GM18526 (cell line): ENCODE results near the gene SLAIN2.

Source experiments
- POLR2A ChIP-seq: IDR thresholded peaks from 3 replicates; pipeline ENCODE4 v1.6.1; 2011; ENCODE audit not compliant: insufficient read length; ENCODE audit errors: extremely low read depth

Gene SLAIN2

DNA sequence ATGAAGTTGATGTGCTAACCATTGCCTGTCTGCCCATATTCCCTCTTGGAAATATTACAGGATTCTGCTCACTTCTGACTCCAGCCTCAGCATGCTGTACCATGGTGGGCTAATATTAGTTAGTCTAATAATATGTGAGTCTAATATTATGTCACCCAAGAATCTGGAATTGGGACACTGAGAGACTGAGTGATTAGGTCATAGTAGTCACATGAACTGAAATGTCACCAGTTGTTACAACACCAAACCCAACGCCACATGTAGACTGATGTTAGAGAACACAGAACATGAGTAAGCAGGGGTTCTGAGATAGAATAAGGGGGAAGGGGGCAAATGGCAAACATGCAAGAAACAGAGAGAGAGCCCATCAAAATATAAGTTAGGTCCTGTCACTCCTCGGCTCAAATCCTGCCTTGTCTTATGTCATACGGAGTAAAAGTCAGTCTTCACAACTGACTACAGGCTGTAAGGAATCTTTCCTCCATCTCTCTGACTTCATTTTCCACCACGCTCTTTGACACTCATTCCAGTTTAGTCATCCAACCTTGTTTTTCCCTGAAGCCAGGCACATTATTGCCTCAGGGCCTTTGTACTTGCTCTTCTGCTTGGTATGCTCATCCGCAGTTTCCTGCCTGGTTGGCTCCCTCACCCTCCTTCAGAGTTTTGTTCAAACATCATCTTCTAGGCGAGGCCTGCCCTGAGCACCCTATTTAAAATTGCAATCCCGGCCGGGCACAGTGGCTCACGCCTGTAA lies 9.6 kb upstream of the SLAIN2 start:
- TF ChIP-seq POLR2A = no peak

GRCh38 chr4:48332661-48333060 lies 8.7 kb upstream of the SLAIN2 start:
- no peak for TF ChIP-seq POLR2A

DNA sequence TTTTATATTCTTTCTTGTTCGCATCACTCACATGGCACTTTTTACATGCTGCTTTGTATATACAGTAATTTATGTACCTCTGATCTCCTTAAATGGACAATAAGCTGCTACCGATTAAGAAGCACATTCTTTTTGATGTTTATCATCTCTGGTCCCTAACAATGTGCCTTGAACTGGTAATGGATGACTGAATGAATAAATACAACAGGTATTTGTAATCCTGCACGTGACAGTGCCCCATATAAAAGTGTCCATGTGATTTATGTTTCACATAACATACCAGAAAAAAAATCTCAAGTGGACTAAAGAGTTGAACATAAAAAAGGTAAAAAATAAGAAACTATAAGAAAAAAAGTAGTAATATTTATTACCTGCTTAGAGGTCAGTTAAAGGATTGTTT lies 7.7 kb upstream of the SLAIN2 start:
- no peak for TF ChIP-seq POLR2A

GRCh38 chr4:48334236-48334635 lies 7.1 kb upstream of the SLAIN2 start:
- TF ChIP-seq POLR2A = no peak

DNA sequence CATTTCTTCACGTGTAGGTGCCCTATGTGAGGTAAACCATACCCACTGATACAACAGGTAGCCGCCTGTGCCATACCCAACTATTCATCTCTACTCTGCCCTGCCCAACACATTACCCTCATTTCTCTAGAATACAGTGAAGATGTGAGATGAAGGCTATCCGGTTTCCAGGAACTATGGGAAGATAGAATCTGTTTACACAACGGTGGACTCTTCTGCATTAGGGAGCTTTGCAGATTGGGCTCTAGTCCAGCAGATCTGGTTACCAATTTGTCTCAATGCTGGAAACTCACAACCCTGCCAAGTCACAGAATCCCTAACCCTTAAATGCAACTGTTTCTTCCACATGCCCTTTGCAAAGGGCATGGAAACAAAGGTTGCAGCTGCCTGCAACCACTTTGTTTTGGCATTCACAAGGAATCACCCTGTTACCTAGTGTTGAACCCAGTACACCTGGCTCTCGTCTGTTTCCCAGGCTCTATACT lies 6.4 kb upstream of the SLAIN2 start:
- no peak for TF ChIP-seq POLR2A

GRCh38 chr4:48336146-48336870 lies 5.0 kb upstream of the SLAIN2 start:
- no peak for TF ChIP-seq POLR2A

DNA sequence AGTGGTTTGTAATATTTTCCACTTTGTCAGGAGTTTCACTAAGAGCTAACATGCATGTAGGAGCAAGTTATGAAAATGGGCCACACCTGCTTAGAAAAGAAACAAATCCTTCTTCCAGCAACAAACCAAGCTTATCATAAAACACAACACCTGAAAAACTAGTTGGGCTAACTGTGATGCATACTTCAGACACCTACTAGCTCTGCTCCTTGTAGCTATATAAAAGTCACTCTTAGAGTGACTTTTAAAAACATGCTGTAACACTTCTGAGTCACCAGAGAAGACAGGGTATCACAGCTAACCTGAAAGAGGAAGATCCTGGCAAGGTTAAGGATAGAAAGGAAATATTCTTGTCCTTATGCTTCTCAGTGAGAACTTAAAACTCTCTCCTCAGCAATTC lies 3.6 kb upstream of the SLAIN2 start:
- TF ChIP-seq POLR2A = no peak

GRCh38 chr4:48339642-48340041 lies 1.7 kb upstream of the SLAIN2 start:
- no peak for TF ChIP-seq POLR2A

- no peak for TF ChIP-seq POLR2A
These were observed 909 bp upstream of the SLAIN2 start for GRCh38 chr4:48340276-48340964.

GRCh38 chr4:48341776-48342605 lies 662 bp downstream of the SLAIN2 start:
- TF ChIP-seq POLR2A = no peak

GRCh38 chr4:48342606-48342880 lies 1.2 kb downstream of the SLAIN2 start:
- TF ChIP-seq POLR2A = no peak

- no peak for TF ChIP-seq POLR2A
These were observed 1.7 kb downstream of the SLAIN2 start for GRCh38 chr4:48343035-48343434.

- no peak for TF ChIP-seq POLR2A
These were observed 2.2 kb downstream of the SLAIN2 start for GRCh38 chr4:48343551-48343950.

DNA sequence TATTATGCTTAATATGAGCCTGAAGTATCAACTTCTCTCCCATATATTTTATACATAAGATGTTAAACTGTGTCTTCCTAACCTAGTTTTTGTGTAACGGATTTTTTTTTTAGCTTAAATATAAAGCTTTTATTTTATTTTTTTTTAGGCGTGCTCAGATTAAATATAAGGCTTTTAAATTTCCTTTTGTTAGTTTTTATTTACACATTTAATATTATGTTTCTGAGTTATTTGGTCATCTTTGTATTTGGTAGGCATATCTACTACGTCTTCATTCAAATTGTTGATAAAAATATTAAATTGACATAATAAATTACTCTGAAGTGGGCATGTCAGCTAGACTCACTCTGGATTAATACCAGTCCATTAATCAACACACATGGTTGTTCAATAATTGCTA lies 4.2 kb downstream of the SLAIN2 start:
- TF ChIP-seq POLR2A = no peak

DNA sequence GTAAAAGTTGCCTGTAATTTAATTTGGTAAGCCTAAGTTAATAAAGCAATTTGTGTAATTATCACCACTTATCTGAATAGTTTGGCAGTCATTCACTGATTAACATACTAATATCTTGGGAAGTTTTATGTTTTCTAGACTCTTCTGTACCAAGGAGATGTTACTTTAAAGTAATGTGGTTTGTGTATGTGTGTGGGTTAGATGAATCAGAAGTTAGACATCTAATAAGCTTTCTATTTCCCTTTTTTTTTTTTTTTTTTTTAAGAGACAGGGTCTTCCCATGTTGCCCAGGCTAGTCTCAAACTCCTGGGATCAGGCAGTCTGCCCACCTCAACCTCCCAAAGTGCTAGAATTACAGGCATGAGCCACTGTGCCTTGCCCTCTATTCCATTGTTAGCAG lies 5.3 kb downstream of the SLAIN2 start:
- TF ChIP-seq POLR2A = no peak
